ENCODE data around the gene CDH16. TPM values are rescaled to one million over a fixed set of nuclear protein-coding genes. Genes with fewer than 3 reads are reported as not detected.
"Not testable (repeated sequence)": the region's sequence is repeated elsewhere in the genome, so short reads cannot be mapped to it uniquely, and the experiment has no call there.

CDH16 gene
- polyA plus RNA-seq, 3 donors: 228 to 269 (median 251) TPM

DNA sequence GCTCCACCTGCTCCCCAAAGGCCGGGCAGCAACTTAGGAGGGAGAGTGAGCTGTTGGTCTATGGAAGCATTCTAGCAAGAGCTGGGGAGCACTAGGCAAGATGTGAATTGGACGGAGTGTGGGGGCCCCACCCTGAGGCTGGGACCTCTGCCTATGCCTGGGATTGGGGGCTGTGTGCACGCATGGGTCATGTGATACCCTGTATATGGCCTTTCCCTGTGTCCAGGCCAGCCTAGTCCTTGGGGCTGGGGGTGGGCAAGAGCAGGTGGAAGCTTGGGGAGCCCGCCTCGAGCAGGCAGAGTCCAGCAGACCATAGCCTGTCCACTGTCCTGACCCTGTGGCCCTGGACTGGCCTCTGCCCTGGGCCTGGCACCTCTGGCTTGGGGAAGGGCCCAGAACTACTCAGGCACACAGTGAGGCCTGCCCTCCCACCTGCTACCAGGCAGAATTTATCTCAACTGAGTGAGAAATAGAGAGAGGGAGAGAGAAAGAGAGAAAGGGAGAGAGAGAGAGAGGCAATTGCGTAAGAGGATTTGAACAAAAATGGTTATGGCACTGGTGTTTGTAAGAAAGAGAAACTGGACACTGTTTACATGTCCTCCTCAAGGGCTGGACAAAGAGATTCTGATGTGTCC lies 19.3 kb downstream of the CDH16 start:
- DNase-seq (ENCODE audit: low read depth in 3 of 3, low spot score in 2 of 3): no peak

DNA sequence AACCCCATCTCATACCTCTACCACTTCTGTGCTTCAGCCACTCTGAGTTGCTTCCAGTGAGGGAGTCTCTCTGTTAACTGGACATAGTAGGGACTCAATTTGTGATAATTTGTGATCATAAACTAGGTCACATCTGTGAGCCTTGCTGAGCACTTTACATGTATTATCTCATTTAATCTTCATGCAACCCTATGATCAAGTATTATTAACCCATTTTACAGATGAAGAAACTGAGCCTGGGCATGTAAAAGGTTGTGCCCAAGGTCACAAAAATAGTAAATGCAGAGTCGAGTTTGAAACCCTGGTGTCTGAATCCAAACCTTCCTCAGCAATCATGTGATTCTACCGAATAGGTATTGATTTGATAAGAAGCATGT lies 19.8 kb downstream of the CDH16 start:
- no peak for DNase-seq (ENCODE audit: low read depth in 3 of 3, low spot score in 2 of 3)

DNA sequence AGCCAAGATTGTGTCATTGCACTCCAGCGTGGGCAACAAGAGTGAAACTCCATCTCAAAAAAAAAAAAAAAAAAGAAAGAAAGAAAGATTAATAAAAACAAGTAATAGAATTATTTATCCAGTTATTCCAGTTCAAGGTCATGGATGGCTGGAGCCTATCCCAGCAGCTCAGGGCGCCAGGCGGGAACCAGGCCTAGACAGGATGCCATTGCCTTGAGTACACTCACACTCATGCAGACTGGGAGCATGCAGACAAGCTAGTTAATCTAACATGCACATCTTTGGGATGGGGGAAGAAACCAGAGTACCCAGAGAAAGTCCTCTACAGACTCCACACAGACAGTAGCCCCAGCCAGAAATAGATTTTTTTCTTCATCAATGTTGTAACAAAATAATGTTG lies 20.5 kb downstream of the CDH16 start:
- DNase-seq (ENCODE audit: low read depth in 3 of 3, low spot score in 2 of 3): no peak

DNA sequence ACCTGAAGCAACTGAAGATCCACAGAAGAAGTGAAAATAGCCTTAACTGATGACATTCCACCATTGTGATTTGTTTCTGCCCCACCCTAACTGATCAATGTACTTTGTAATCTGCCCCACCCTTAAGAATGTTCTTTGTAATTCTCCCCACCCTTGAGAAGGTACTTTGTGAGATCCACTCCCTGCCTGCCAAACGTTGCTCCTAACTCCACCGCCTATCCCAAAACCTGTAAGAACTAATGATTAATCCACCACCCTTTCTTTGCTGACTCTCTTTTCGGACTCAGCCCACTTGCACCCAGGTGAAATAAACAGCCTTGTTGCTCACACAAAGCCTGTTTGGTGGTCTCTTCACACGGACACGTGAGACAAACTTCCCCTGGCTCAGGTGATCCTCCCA lies 22.0 kb downstream of the CDH16 start:
- not testable (repeated sequence) for DNase-seq (ENCODE audit: low read depth in 3 of 3, low spot score in 2 of 3)

- DNase-seq (ENCODE audit: low read depth in 3 of 3, low spot score in 2 of 3): no peak
Observed at GRCh38 chr16:66895999-66896398, 22.7 kb downstream of the CDH16 start.

- DNase-seq (ENCODE audit: low read depth in 3 of 3, low spot score in 2 of 3): no peak
Observed at GRCh38 chr16:66895689-66895979, 23.1 kb downstream of the CDH16 start.

DNA sequence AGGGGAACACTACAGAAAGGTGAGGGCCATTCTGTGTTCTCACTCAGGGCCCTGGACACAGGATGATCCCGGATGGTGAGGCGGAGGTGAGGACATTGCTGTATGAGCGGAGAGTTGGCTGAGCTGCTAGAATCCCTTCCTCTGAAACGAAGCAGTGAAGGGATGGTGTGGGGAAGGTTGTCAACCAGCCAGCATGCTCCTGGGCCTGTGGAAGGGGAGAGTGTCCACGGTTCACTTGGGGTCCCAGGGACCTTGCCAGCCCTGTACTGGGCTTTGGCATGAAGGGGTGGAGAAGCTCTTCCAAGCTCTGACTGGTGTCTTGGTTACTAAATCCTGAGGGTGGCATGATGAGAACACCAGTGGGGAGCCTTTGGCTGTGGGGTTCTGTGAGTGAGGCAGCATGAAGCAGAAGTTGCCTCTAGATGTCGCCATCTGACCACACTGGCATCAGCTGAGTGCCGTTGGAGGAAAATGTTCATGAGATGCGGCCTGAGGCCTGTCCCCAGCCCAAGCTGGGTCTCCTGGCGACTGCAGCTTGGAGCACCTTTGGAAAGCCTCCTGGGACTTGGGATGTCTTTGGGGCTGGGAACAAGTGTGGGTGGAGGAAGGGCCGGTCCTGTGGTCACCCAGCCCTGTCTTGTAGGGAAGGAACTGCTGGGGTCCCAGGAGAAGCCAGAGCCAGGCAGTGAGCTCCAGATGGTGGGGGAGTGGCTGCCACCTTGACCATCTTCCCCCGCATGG lies 23.6 kb downstream of the CDH16 start:
- no peak for DNase-seq (ENCODE audit: low read depth in 3 of 3, low spot score in 2 of 3)

GRCh38 chr16:66894055-66894454 lies 24.6 kb downstream of the CDH16 start:
- no peak for DNase-seq (ENCODE audit: low read depth in 3 of 3, low spot score in 2 of 3)

DNA sequence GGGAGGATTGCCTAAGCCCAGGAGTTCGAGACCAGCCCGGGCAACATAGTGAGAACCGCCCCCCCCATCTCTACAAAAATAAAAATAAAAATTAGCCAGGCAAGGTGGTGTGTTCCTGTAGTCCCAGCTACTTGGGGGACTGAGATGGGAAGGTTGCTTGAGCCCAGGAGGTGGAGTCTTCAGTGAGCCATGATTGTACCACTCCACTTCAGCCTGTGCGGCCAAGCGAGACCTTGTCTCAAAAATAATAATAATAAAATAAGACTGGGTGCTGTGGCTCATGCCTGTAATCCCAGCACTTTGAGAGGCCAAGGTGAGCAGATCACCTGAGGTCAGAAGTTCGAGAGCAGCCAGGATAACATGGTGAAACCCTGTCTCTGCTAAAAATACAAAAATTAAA lies 26.9 kb downstream of the CDH16 start:
- no peak for DNase-seq (ENCODE audit: low read depth in 3 of 3, low spot score in 2 of 3)

- DNase-seq (ENCODE audit: low read depth in 3 of 3, low spot score in 2 of 3): no peak
Observed at GRCh38 chr16:66891360-66891759, 27.3 kb downstream of the CDH16 start.

DNA sequence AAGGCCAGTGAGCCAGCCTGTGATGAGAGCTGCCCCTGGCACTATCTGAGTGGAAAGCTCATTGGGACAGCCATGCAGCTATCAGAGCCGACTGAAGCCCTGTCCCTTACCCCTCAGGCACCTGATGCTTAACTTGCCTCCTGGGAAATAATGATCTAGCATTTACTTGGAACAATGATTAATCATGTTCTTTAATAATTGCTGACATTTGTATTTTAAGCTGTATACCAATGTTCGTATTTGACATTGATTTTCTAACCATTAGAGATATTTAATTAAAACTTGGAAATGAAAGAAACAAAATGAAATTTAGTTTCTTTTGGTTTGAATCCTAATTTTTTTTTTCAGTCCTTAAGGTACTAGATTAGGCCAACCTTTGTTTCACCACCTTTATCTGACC lies 27.9 kb downstream of the CDH16 start:
- no peak for DNase-seq (ENCODE audit: low read depth in 3 of 3, low spot score in 2 of 3)

GRCh38 chr16:66889622-66890021 lies 29.1 kb downstream of the CDH16 start:
- DNase-seq (ENCODE audit: low read depth in 3 of 3, low spot score in 2 of 3): no peak

GRCh38 chr16:66888647-66889615 lies 29.8 kb downstream of the CDH16 start:
- no peak for DNase-seq (ENCODE audit: low read depth in 3 of 3, low spot score in 2 of 3)

- no peak for DNase-seq (ENCODE audit: low read depth in 3 of 3, low spot score in 2 of 3)
Observed at GRCh38 chr16:66886914-66887313, 31.8 kb downstream of the CDH16 start.

GRCh38 chr16:66886321-66886720 lies 32.4 kb downstream of the CDH16 start:
- no peak for DNase-seq (ENCODE audit: low read depth in 3 of 3, low spot score in 2 of 3)

- DNase-seq (ENCODE audit: low read depth in 3 of 3, low spot score in 2 of 3): no peak
Observed at GRCh38 chr16:66885491-66885890, 33.2 kb downstream of the CDH16 start.

DNA sequence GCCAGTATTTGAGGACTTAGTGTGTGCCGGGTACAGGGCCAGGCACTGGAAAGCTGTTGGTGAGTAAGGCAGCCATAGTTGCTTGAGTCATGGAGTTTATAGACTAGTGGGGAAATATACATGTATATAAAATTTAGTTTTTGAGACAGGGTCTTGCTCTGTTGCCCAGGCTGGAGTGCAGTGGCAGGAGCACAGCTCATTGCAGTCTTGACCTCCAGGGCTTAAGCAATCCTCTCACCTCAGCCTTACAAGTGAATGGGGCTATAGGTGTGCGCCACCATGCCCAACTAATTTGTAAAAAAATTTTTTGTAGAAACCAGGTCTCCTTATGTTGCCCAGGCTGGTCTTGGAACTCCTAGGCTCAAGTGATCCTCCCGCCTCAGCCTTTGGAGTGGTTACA lies 36.0 kb downstream of the CDH16 start:
- DNase-seq (ENCODE audit: low read depth in 3 of 3, low spot score in 2 of 3): no peak

DNA sequence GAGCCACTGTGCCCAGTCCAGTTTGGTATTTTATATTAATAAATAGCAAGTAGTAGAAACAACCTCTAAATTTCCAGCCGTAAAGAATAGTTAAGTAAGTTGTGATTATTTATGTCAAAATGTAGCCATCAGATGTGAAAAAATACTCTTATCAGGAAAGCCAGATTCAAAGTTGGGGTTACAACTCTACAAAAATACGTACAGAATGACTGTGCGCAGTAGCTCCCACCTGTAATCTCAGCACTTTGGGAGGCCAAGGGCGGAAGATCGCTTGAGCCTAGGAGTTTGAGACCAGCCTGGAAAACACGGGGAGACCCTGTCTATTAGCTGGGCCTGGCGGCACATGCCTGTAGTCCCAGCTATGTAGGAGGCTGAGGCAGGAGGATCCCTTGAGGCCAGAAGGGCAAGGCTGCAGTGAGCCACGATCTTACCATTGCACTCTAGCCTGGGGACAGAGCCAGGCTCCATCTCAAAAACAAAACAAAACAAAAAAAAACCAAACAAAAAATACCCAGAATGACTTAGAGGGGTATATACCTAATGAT lies 36.6 kb downstream of the CDH16 start:
- no peak for DNase-seq (ENCODE audit: low read depth in 3 of 3, low spot score in 2 of 3)

DNA sequence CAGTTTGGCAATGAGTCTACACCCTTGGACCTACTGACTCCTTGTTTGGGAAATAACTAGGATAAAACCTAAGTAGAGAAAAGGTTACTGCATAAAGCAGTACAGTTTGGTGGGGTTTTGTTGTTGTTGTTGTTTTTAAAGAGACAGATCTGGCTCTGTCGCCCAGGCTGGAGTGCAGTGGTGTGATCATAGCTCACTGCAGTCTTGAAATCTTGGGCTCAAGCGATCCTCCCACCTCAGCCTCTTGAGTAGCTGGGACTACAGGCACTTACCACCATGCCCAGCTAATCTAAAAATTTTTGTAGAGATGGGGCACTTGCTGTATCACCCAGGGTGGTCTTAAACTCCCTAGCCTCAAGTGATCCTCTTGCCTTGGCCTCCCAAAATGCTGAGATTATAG lies 37.1 kb downstream of the CDH16 start:
- DNase-seq (ENCODE audit: low read depth in 3 of 3, low spot score in 2 of 3): no peak

GRCh38 chr16:66881014-66881417 lies 37.7 kb downstream of the CDH16 start:
- no peak for DNase-seq (ENCODE audit: low read depth in 3 of 3, low spot score in 2 of 3)

DNA sequence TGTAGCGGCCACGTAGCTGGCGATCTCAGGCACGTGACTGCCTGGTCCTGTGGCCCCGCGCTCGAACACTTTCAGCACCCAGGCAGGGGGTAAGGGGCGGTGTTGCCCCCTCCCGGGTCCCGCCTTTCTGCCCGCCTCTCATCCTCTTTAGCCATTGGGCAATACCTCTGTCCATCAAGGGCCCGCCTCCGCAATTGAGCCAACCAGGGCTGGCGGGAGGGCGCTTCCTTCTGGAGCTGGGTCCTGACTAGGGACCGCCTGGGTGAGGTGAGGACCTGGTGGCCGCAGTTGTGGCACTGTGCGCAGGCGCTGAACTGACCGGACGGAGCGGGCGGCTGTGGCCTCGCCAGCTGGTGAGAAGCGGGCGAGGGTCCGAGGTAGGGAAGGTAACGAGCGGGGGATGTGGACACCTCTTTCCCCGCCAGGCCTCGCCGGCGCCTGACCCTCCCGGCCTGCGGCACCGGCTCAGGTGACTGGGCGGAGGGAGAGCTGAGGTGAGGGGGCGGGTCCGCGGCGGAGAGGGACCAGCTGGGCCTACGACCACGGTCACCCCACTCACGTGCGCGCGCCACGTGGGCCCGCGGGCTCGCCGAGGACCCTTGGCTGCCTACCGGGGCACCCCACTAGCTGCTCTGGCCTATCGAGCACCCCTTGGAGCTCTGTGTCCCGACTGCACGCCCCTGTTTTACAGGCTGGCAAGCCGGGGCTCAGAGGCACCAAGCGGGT lies 38.2 kb downstream of the CDH16 start, which contains the start of gene PDP2:
Gene PDP2, plus strand, starts transcription at position 228 of the 726 bp plus-strand sequence. CDS start 3,770 bp downstream, outside the sequence.
- peak; percentile 86 to 92 (median 87) for DNase-seq (ENCODE audit: low read depth in 3 of 3, low spot score in 2 of 3)

Data from right renal cortex interstitium (tissue), 3 donors.